ENCODE data around the gene PRSS50. TPM values are rescaled to one million over a fixed set of nuclear protein-coding genes. Genes with fewer than 3 reads are reported as not detected.
A peak's percentile ranks its signal among the peaks of the same experiment; 100 is the strongest.

PRSS50 gene
- total RNA-seq, 3 donors from 2014 or later: 0.16 TPM; not detected in 2

- intact Hi-C loops (cut with DNase I, micrococcal nuclease): no loop called here
- no peaks in the 10 kb centered on the region for H3K36me3 ChIP-seq (ENCODE audit: low read depth)
These were observed 35.7 kb downstream of the PRSS50 start for GRCh38 chr3:46681856-46682540.

GRCh38 chr3:46681387-46681786 lies 36.3 kb downstream of the PRSS50 start:
- intact Hi-C loops (cut with DNase I, micrococcal nuclease): no loop called here
- ATAC-seq (no peak), DNase-seq (no peak)
- Histone ChIP-seq H3K9me3 (no peaks in the 10 kb centered on the region), H3K36me3 (ENCODE audit: low read depth) (no peaks in the 10 kb centered on the region), H3K4me1 (ENCODE audit: low read depth) (no peaks in the 10 kb centered on the region), H3K4me3 (no peak overlapping the region)
- TF ChIP-seq CTCF (IDR thresholded peaks at IDR 0.05): no peak

More at GRCh38 chr3:46681856-46682540, 35.7 kb downstream of the PRSS50 start:
- TF ChIP-seq CTCF (IDR thresholded peaks at IDR 0.05): no peak
- no peaks in the 10 kb centered on the region for H3K9me3 ChIP-seq
- no peak overlapping the region for H3K4me3 ChIP-seq
- ATAC-seq (no peak), DNase-seq (no peak)
- H3K4me1 ChIP-seq (ENCODE audit: low read depth): no peaks in the 10 kb centered on the region

- TF ChIP-seq CTCF (IDR thresholded peaks at IDR 0.05): no peak
- H3K36me3 ChIP-seq (ENCODE audit: low read depth): no peaks in the 10 kb centered on the region
- H3K9me3 ChIP-seq: no peaks in the 10 kb centered on the region
- DNase-seq (no peak), ATAC-seq (no peak)
- H3K4me3 ChIP-seq: no peak overlapping the region
- intact Hi-C loops (cut with DNase I, micrococcal nuclease): no loop called here
- H3K4me1 ChIP-seq (ENCODE audit: low read depth): no peaks in the 10 kb centered on the region
These were observed 37.3 kb downstream of the PRSS50 start for GRCh38 chr3:46680298-46680826.

- no peak for ATAC-seq
These were observed 38.0 kb downstream of the PRSS50 start for GRCh38 chr3:46679681-46680080.

GRCh38 chr3:46678280-46678679 lies 39.4 kb downstream of the PRSS50 start:
- no peak overlapping the region for H3K4me3 ChIP-seq
- H3K36me3 ChIP-seq (ENCODE audit: low read depth): no peaks in the 10 kb centered on the region
- no peaks in the 10 kb centered on the region for H3K9me3 ChIP-seq
- no peak for ATAC-seq
- DNase-seq: peak in 2 of 3 donors; percentile 12 to 44
- no peak for TF ChIP-seq CTCF (IDR thresholded peaks at IDR 0.05)
- intact Hi-C loops (cut with DNase I, micrococcal nuclease): no loop called here
- H3K4me1 ChIP-seq (ENCODE audit: low read depth): no peaks in the 10 kb centered on the region

More at GRCh38 chr3:46679681-46680080, 38.0 kb downstream of the PRSS50 start:
- no peak for TF ChIP-seq CTCF (IDR thresholded peaks at IDR 0.05)
- intact Hi-C loops (cut with DNase I, micrococcal nuclease): no loop called here
- Histone ChIP-seq H3K9me3 (no peaks in the 10 kb centered on the region), H3K36me3 (ENCODE audit: low read depth) (no peaks in the 10 kb centered on the region), H3K4me3 (no peak overlapping the region), H3K4me1 (ENCODE audit: low read depth) (no peaks in the 10 kb centered on the region)
- DNase-seq: no peak

Data from mucosa of descending colon (tissue), 3 donors.